D721Med (cell line): ENCODE measurements around the gene AGXT.

ENCODE experiments used
- DNase-seq: peaks from one replicate; pipeline ENCODE4 v3.0.0; 2011; ENCODE audit warnings: low spot score; ENCODE audit not compliant: insufficient read length
- FAIRE-seq: peaks from 2 replicates; lab custom pipeline; 2011; peaks lifted over from hg19 to GRCh38; lab: Jason Lieb, UNC
- CTCF ChIP-seq: IDR thresholded peaks from 2 replicates; pipeline ENCODE4 v1.5.1; 2012; ENCODE audit warnings: mild to moderate bottlenecking, control low read depth; ENCODE audit not compliant: insufficient read depth; ENCODE audit errors: missing control alignments

The AGXT gene

DNA sequence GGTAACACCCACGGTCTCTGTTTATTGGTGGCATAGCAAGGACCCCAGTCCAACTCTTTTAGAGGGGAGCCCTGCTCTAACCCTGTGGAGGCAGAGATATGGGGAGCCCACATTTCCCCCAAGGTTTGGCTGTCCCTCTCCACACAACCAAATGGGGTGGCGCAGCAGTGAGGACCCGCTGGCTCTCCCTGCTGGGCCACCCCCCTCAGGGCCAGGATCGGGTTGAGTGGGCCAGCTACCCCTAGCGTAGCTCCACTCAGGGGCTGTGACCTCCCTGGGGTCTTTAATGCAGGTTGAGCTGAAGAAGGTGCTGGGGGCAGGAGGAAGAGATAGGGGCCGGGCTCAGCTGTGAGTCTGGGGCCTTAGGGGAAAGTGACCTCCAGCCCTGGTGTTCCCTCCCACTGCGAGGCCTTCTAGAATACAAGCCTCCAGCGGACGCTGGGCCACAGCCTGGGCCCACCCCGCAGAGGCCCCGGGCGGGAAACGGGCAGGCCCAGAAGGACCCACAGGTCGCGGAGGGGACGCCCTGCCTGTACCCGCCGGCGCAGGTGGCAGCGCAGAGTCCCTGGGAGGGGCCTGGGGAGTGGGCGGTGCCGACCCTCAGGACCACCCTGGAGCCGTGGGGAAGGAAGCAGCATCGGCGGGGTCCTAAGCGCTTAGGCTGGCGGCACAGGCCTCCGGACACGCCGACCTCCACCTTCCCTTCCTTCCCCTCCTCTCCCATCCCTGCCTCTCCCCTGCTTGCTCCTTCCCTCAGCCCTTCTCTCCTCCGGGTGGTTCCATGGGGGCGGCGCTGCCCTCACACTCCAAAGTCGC, 47.1 kb downstream of the AGXT start:
- FAIRE-seq (no peak), DNase-seq (no peak)
- TF ChIP-seq CTCF, result no peak

GRCh38 chr2:240916571-240917008, 48.0 kb downstream of the AGXT start:
- DNase-seq (peak; percentile 91), FAIRE-seq (no peak)
- no peak for TF ChIP-seq CTCF

GRCh38 chr2:240917009-240917683, 48.5 kb downstream of the AGXT start:
- DNase-seq (no peak), FAIRE-seq (no peak)
- TF ChIP-seq CTCF, result no peak

DNA sequence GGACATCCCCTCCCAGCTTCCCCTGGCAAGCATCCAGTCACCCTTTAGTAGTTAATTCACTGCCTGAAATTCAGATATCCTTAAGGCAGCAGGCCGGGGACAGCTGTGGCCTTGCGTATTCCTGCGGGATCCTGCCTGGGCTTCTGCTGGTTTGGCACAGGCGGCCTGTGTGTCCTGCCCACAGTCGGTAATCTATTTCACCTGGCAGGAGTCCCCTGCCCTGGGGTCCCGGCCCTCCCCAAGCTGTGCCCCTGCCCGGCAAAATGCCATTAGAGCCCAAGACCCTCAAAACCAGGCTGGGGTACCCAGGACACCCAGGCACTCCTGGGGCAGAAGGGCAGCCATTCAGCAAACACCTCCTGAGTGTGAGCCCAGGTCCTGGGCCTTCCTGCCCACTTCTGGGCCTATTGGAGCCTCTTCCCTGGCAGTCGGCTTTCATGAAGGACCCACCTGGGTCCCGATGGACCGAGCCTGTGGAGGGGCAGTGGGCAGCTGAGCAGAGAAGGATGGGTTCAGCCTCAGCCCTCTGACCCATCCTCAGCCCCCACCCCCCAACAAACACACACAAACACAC, 49.1 kb downstream of the AGXT start:
- no peak for TF ChIP-seq CTCF
- no peak for FAIRE-seq
- DNase-seq, result no peak

- no peak for TF ChIP-seq CTCF
- FAIRE-seq (no peak), DNase-seq (no peak)
Measured at GRCh38 chr2:240918258-240919091, 49.9 kb downstream of the AGXT start.

DNA sequence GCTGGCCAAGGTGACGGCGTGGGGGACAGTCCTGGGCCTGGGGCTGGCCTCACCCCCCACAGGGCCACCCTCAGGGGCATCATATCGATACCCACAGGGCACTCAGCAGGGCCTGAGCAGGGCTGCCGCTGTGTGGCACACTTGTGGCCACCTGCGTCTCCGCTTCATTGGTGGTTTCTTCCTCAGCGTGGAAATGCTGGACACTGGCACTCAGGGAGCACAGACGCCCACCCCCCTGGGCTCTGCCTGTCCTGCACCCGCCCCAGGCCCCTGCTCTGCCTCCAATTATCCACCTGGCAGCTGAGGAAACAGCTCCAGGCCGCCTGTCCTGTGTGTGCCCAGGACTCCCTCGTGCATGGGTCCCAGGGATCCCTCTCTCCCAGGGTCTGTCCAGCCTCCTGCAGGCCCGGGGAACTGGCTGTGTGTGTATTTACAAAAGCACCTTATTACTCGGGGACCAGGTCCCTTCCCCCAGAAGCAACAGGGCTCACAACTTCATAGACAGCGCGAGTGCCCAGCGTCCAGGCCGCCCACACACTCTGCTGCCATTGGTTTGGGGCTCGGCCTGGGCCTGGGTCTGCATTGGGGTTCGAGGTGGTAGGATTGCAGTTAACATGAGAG, 50.6 kb downstream of the AGXT start:
- DNase-seq (peak; percentile 6), FAIRE-seq (no peak)
- no peak for TF ChIP-seq CTCF
